Activated T-helper 1 cell treated with anti-CD3 and anti-CD28 coated beads, Interleukin-12 subunit alpha, Interleukin-12 subunit beta, Interleukin-2, Interleukin-4 antibody, amounts not matched to agents 30 ng/mL and 10 ng/mL and 1 ng/mL, durations not matched to agents 14 hours and 24 hours and 36 hours (primary cell): ENCODE results near the gene SVOPL. TPM values are rescaled to one million over a fixed set of nuclear protein-coding genes. Genes with fewer than 3 reads are reported as not detected.

Experiments used
- DNase-seq: peaks from one replicate; pipeline ENCODE4 v3.0.0; 2021; ENCODE audit warnings: low spot score
- H3K27ac Mint-ChIP-seq: one replicate; pipeline ENCODE4 v1.8.0; 2021; ENCODE audit warnings: mild to moderate bottlenecking, mixed read lengths
- H3K27me3 Mint-ChIP-seq: one replicate; pipeline ENCODE4 v1.8.0; 2022; ENCODE audit warnings: mild to moderate bottlenecking, moderate library complexity, mixed read lengths; ENCODE audit not compliant: insufficient read depth
- H3K36me3 Mint-ChIP-seq: one replicate; pipeline ENCODE4 v1.8.0; 2021; ENCODE audit warnings: low read depth, mixed read lengths
- H3K4me1 Mint-ChIP-seq: one replicate; pipeline ENCODE4 v1.8.0; 2021; ENCODE audit warnings: low read depth, mixed read lengths
- H3K4me3 Mint-ChIP-seq: one replicate; pipeline ENCODE4 v1.8.0; 2021; ENCODE audit warnings: mild to moderate bottlenecking, moderate library complexity, mixed read lengths
- H3K9me3 Mint-ChIP-seq: one replicate; pipeline ENCODE4 v1.8.0; 2021; ENCODE audit warnings: mixed read lengths
- intact Hi-C: fragments of 100-400 bp; cut with micrococcal nuclease; formaldehyde crosslinking; loops from one replicate; pipeline ENCODE4 v1.15.1; 2024
- total RNA-seq: library from RNA; stranded (reverse); gene quantifications from 2 replicates; pipeline ENCODE4 v1.2.3, GENCODE V29; 2022

Gene SVOPL
- total RNA-seq, 1 donor from 2014 or later = not detected

DNA sequence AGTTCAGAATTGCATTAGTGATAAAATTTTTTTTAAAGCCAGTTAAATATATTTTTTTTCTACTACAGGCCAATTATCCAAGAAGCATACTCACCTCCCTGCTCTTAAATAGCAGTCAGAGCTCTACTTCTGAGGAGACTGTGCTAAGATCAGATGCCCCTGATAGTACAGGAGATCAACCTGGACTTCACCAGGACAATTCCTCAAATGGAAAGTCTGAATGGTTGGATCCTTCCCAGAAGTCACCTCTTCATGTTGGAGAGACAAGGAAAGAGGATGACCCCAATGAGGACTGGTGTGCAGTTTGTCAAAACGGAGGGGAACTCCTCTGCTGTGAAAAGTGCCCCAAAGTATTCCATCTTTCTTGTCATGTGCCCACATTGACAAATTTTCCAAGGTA, 122.0 kb downstream of the SVOPL start:
- Mint-ChIP-seq H3K9me3 (no peaks in the 10 kb centered on the region), H3K27me3 (no peaks in the 10 kb centered on the region), H3K27ac (no peak overlapping the region), H3K36me3 (peaks cover 50% of the 10 kb centered on the region), H3K4me1 (no peaks in the 10 kb centered on the region), H3K4me3 (no peak overlapping the region)
- intact Hi-C loops = no loop called here
- no peak for DNase-seq

DNA sequence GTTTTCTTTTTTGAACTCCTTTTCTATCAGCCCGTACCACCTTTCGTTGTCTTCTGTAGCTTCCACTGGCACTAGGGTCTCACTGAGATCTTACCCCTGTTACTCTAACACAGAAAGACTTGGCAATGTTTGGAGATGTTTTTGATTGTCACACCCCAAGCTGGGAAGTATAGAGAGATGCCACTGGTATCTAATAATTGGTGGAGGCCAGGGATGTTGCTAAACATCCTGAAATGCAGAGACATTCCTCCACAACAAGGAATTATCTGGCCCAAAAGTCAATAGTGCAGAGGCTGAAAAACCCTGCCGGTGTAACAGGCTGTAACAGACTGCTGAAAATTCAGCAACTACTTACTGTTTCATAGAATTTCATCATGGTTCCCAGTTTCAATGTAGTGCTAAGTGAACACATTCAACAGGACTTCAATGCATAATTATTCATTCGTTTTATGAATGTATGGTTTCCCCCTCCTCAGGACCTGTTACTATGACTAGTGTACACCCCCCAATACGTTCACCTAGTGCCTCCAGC, 125.2 kb downstream of the SVOPL start:
- Mint-ChIP-seq H3K36me3 (peaks cover 46% of the 10 kb centered on the region), H3K4me1 (no peaks in the 10 kb centered on the region), H3K27ac (no peak overlapping the region), H3K27me3 (no peaks in the 10 kb centered on the region), H3K4me3 (no peak overlapping the region), H3K9me3 (no peaks in the 10 kb centered on the region)
- DNase-seq = no peak
- intact Hi-C loops = no loop called here

DNA sequence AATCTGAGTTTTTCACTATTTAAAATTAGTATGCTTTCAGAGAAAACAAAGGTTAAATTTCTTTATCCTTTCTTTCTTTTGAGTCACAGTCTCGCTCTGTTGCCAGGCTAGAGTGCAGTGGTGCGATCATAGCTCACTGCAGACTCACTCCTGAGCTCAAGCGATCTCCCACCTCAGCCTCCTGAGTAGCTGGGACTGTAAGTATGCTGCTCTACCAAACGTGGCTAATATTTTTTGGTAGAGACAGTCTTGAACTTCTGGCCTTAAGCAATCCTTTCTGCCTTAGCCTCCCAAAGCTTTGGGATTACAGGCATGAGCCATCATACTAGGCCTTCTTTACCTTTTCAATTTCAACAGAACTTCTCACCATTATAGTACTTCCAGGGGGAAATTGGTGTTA, 127.4 kb downstream of the SVOPL start:
- H3K9me3 Mint-ChIP-seq = peaks cover 4% of the 10 kb centered on the region
- no peaks in the 10 kb centered on the region for H3K4me1 Mint-ChIP-seq
- peaks cover 46% of the 10 kb centered on the region for H3K36me3 Mint-ChIP-seq
- intact Hi-C loops = no loop called here
- H3K27me3 Mint-ChIP-seq = no peaks in the 10 kb centered on the region
- DNase-seq = no peak
- H3K4me3 Mint-ChIP-seq = no peak overlapping the region
- no peak overlapping the region for H3K27ac Mint-ChIP-seq

GRCh38 chr7:138570715-138571114, 130.4 kb downstream of the SVOPL start:
- no peak overlapping the region for H3K27ac Mint-ChIP-seq
- H3K4me1 Mint-ChIP-seq = no peaks in the 10 kb centered on the region
- peaks cover 47% of the 10 kb centered on the region for H3K36me3 Mint-ChIP-seq
- H3K4me3 Mint-ChIP-seq = no peak overlapping the region
- DNase-seq = no peak
- H3K27me3 Mint-ChIP-seq = no peaks in the 10 kb centered on the region
- intact Hi-C loops = no loop called here
- H3K9me3 Mint-ChIP-seq = peaks cover 22% of the 10 kb centered on the region

GRCh38 chr7:138569418-138569817, 131.7 kb downstream of the SVOPL start:
- Mint-ChIP-seq H3K4me1 (no peaks in the 10 kb centered on the region), H3K27ac (no peak overlapping the region), H3K4me3 (no peak overlapping the region), H3K9me3 (peaks cover 35% of the 10 kb centered on the region), H3K27me3 (no peaks in the 10 kb centered on the region), H3K36me3 (peaks cover 56% of the 10 kb centered on the region)
- no peak for DNase-seq
- intact Hi-C loops = no loop called here

- H3K27ac Mint-ChIP-seq = no peak overlapping the region
- H3K36me3 Mint-ChIP-seq = peaks cover 56% of the 10 kb centered on the region
- intact Hi-C loops = no loop called here
- H3K9me3 Mint-ChIP-seq = peaks cover 42% of the 10 kb centered on the region
- no peak overlapping the region for H3K4me3 Mint-ChIP-seq
- no peaks in the 10 kb centered on the region for H3K27me3 Mint-ChIP-seq
- no peaks in the 10 kb centered on the region for H3K4me1 Mint-ChIP-seq
- DNase-seq = no peak
Observed at GRCh38 chr7:138568655-138569054, 132.5 kb downstream of the SVOPL start.

DNA sequence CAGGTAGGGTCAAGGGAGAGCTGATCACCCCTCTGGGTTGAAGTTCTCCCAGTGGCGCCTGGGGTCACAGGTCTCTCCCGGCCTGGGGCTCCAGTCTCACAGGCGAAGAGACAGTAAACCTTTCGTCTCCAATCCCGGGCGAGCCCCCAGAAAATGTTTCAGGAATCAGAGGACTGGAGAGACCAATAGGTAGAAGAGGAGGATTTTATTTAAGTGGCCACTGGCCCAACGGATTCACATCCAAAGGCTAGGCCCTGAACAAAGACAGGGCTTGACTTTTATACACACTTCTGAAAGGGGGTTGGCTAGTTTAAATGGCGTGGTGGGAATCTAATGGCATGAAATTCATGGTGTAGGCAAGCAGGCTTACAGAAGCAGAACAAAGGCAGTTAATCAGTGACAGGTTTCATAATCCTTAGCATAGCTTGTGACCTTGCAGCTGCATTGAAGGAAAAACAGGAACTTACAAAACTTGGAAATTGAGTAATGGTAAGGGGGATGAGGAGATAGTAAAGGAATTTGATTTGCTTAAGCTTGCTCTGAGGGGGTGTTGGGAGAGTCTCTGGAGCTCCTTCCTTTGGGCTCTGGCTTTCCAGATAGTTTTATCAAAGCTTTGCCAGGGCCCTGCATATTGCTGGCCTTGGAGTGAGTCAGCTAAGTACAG, 135.6 kb downstream of the SVOPL start:
- peaks cover 53% of the 10 kb centered on the region for H3K9me3 Mint-ChIP-seq
- DNase-seq = no peak
- H3K4me1 Mint-ChIP-seq = no peaks in the 10 kb centered on the region
- no peak overlapping the region for H3K4me3 Mint-ChIP-seq
- intact Hi-C loops = no loop called here
- H3K36me3 Mint-ChIP-seq = peaks cover 72% of the 10 kb centered on the region
- H3K27ac Mint-ChIP-seq = no peak overlapping the region
- H3K27me3 Mint-ChIP-seq = no peaks in the 10 kb centered on the region

- no peaks in the 10 kb centered on the region for H3K27me3 Mint-ChIP-seq
Observed at GRCh38 chr7:138565071-138565450, 136.1 kb downstream of the SVOPL start.

GRCh38 chr7:138564365-138564764, 136.8 kb downstream of the SVOPL start:
- no peak overlapping the region for H3K27ac Mint-ChIP-seq
- intact Hi-C loops = no loop called here
- H3K4me3 Mint-ChIP-seq = no peak overlapping the region
- H3K9me3 Mint-ChIP-seq = peaks cover 56% of the 10 kb centered on the region
- H3K27me3 Mint-ChIP-seq = no peaks in the 10 kb centered on the region
- no peaks in the 10 kb centered on the region for H3K4me1 Mint-ChIP-seq
- peaks cover 72% of the 10 kb centered on the region for H3K36me3 Mint-ChIP-seq
- no peak for DNase-seq

More at GRCh38 chr7:138565071-138565450, 136.1 kb downstream of the SVOPL start:
- no peak for DNase-seq
- H3K9me3 Mint-ChIP-seq = peaks cover 53% of the 10 kb centered on the region
- H3K4me1 Mint-ChIP-seq = no peaks in the 10 kb centered on the region
- intact Hi-C loops = no loop called here
- H3K27ac Mint-ChIP-seq = no peak overlapping the region
- H3K36me3 Mint-ChIP-seq = peaks cover 72% of the 10 kb centered on the region
- no peak overlapping the region for H3K4me3 Mint-ChIP-seq

DNA sequence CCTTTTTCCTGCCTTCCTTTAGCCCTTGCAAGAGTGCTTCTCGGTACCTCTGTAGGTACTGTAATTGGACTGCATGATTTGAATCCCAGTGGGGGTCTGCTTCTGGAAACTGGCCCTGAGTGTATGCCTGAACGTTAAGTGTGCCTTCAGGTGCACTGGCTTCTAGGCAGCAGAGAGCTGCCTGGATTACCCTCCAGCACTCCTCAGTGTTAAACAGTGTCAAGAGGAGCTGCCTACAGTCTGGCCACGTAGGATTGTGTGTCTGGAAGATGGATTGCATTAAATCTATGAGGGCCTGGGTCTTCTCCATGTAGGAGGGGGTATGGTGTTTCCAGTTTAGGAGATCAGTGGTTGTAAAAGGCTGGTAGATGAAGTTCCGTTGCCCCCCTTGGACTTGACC, 137.4 kb downstream of the SVOPL start:
- H3K27me3 Mint-ChIP-seq = no peaks in the 10 kb centered on the region
- no peak overlapping the region for H3K27ac Mint-ChIP-seq
- H3K4me3 Mint-ChIP-seq = no peak overlapping the region
- H3K36me3 Mint-ChIP-seq = peaks cover 71% of the 10 kb centered on the region
- peaks cover 57% of the 10 kb centered on the region for H3K9me3 Mint-ChIP-seq
- H3K4me1 Mint-ChIP-seq = no peaks in the 10 kb centered on the region
- DNase-seq = no peak
- intact Hi-C loops = no loop called here

- Mint-ChIP-seq H3K27ac (no peak overlapping the region), H3K27me3 (no peaks in the 10 kb centered on the region), H3K36me3 (peaks cover 84% of the 10 kb centered on the region), H3K9me3 (peaks cover 61% of the 10 kb centered on the region), H3K4me1 (no peaks in the 10 kb centered on the region), H3K4me3 (no peak overlapping the region)
- no peak for DNase-seq
- intact Hi-C loops = no loop called here
Observed at GRCh38 chr7:138559448-138559847, 141.7 kb downstream of the SVOPL start.

GRCh38 chr7:138556771-138557484, 144.2 kb downstream of the SVOPL start:
- Mint-ChIP-seq H3K27ac (no peak overlapping the region), H3K4me3 (no peak overlapping the region), H3K9me3 (peaks cover 45% of the 10 kb centered on the region), H3K4me1 (no peaks in the 10 kb centered on the region), H3K36me3 (peaks cover 85% of the 10 kb centered on the region), H3K27me3 (no peaks in the 10 kb centered on the region)
- no peak for DNase-seq
- intact Hi-C loops = no loop called here

DNA sequence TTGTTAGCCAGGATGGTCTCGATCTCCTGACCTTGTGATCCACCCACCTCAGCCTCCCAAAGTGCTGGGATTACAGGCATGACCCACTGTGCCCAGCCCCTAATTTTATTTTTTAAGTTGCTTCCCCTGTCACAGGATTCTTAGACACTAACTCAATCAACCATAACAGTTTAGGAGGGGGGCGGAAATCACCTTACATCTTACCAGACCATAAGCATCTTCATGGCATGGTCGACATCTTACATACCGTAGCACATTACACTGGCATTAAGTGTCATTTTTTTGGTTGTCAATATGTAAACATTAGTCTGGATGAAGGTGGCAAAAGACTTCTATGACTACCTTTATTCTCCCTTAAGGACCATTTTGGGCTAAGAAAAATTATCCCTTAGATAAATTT, 145.5 kb downstream of the SVOPL start:
- no peak overlapping the region for H3K27ac Mint-ChIP-seq
- peaks cover 42% of the 10 kb centered on the region for H3K9me3 Mint-ChIP-seq

More for the DNA sequence above, 145.5 kb downstream of the SVOPL start:
- intact Hi-C loops = no loop called here
- peaks cover 78% of the 10 kb centered on the region for H3K36me3 Mint-ChIP-seq
- no peak for DNase-seq
- H3K4me1 Mint-ChIP-seq = no peaks in the 10 kb centered on the region
- H3K27me3 Mint-ChIP-seq = no peaks in the 10 kb centered on the region
- H3K4me3 Mint-ChIP-seq = no peak overlapping the region
